ENCODE data around the gene IL5RA. TPM values are rescaled to one million over a fixed set of nuclear protein-coding genes. Genes with fewer than 3 reads are reported as not detected.

The IL5RA gene
- total RNA-seq (1 to 10 TPM in 2 of 5 donors, under 1 TPM in 3; 0.43 to 5.0 (median 0.73) TPM), total RNA-seq (0.16 to 4.4 (median 2.2) reads per million in 29 experiments)
- 6.5 TPM for total RNA-seq (2013)

GRCh38 chr3:3110299-3110630 is at the start of gene IL5RA:
IL5RA (minus strand) TSS chr3:3110374; CDS start chr3:3104984, 5,390 bp downstream.
- DNase-seq: peak in 16 of 35 experiments; percentile 10 to 72 (median 27)

GRCh38 chr3:3157484-3157883 is 47.3 kb upstream of the IL5RA start:
- no peak overlapping the region for H3K4me3 ChIP-seq (ENCODE audit: control insufficient read depth in 1 of 2, extremely low read depth in 1 of 2, low read length in 1 of 2)
- Mint-ChIP-seq H3K4me1 (peaks cover 61 to 66% (median 62%) of the 10 kb centered on the region in 3 donors), H3K9me3 (no peaks in the 10 kb centered on the region), H3K27me3 (no peaks in the 10 kb centered on the region), H3K27ac (peak overlapping the region; percentile 71 to 74), H3K4me3 (no peak overlapping the region), H3K36me3 (peaks cover 47% of the 10 kb centered on the region)
- 90% methylated on average over 2 of the region's 8 CpGs for WGBS (ENCODE audit: insufficient coverage)
- no peaks in the 10 kb centered on the region for H3K27me3 ChIP-seq (replicated peaks in 1 of 2; ENCODE audit: control insufficient read depth in 2 of 2, extremely low read depth in 1 of 2, insufficient read depth in 2 of 2, low read length in 1 of 2)
- H3K4me1 ChIP-seq (ENCODE audit: control insufficient read depth in 1 of 2, extremely low read depth in 1 of 2, insufficient read depth in 2 of 2, low read length in 2 of 2): peaks cover 0 to 6% of the 10 kb centered on the region in 2 experiments
- no peak overlapping the region for H3K27ac ChIP-seq (ENCODE audit: low read length)
- POLR2A ChIA-PET: no interaction called here
- no peak for ATAC-seq (replicated peaks in 1 of 4)
- no peak for DNase-seq
- peaks cover 5 to 90% of the 10 kb centered on the region in 2 donors for H3K36me3 ChIP-seq (ENCODE audit: control insufficient read depth in 2 of 2, extremely low read depth in 1 of 2, insufficient read depth in 1 of 2, low read length in 1 of 2)
- H3K9me3 ChIP-seq: no peaks in the 10 kb centered on the region
- CTCF ChIA-PET: no interaction called here

More at GRCh38 chr3:3110299-3110630, at the start of gene IL5RA:
- Histone ChIP-seq H3K4me1 (ENCODE audit: control insufficient read depth in 1 of 2, extremely low read depth in 1 of 2, insufficient read depth in 2 of 2, low read length in 2 of 2) (peaks cover 0 to 8% of the 10 kb centered on the region in 2 experiments), H3K9me3 (no peaks in the 10 kb centered on the region), H3K36me3 (ENCODE audit: control insufficient read depth in 2 of 2, extremely low read depth in 1 of 2, insufficient read depth in 1 of 2, low read length in 1 of 2) (no peaks in the 10 kb centered on the region), H3K27ac (ENCODE audit: low read length) (peak within 1 kb of the TSS; percentile 66), H3K4me3 (ENCODE audit: control insufficient read depth in 1 of 2, extremely low read depth in 1 of 2, low read length in 1 of 2) (peak within 1 kb of the TSS in 1 of 2 donors; percentile 19), H3K27me3 (replicated peaks in 1 of 2; ENCODE audit: control insufficient read depth in 2 of 2, extremely low read depth in 1 of 2, insufficient read depth in 2 of 2, low read length in 1 of 2) (peaks cover 0 to 6% of the 10 kb centered on the region in 2 experiments)
- Mint-ChIP-seq H3K36me3 (no peaks in the 10 kb centered on the region), H3K4me3 (peak within 1 kb of the TSS in 2 of 3 donors; percentile 45 to 58), H3K27ac (peak within 1 kb of the TSS; percentile 84 to 91), H3K4me1 (peaks cover 6 to 29% (median 17%) of the 10 kb centered on the region in 3 donors), H3K9me3 (no peaks in the 10 kb centered on the region), H3K27me3 (peaks cover 0 to 5% of the 10 kb centered on the region in 2 donors)
- ChIA-PET POLR2A (no interaction called here), CTCF (no interaction called here)
- WGBS (ENCODE audit: insufficient coverage): 47% methylated on average over 2 of the region's 4 CpGs
- ATAC-seq (replicated peaks in 1 of 4): peak; percentile 55 to 87 (median 69)

DNA sequence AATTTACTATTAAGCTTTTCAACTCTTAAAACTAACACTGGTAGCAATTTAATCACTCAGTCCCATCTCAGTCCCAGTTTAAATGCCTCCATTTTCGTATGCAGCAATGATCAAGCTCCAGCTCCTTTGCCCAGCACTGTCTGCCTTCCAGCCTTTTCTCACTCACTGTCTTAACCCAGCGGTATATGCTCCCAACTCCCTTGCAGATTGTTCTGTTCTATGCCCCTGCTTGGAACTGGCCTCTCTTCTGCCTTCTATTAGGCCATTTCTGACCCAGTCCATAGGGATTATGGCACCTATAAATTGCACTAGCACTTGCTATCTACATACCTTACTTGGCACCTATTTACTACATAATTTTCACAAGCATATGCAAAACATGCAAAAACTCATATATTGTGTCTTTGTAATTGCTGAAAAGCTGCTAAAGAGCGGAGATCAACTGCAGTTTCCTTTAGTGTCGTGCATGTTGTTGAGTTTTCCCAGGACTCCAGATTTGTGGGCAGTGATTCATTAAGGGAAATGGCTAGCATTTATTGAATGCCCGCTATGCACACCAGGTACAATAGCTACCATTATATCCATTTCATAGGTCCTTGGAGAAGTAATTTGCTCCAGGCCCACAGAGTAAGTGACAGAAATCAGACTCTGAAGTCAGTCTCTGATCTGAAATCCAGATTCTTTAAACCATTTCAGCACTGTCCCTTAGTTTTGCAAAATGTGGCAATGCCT is 44.9 kb upstream of the IL5RA start:
- H3K4me1 Mint-ChIP-seq: peaks cover 54 to 64% (median 63%) of the 10 kb centered on the region in 3 donors
- Histone ChIP-seq H3K27me3 (replicated peaks in 1 of 2; ENCODE audit: control insufficient read depth in 2 of 2, extremely low read depth in 1 of 2, insufficient read depth in 2 of 2, low read length in 1 of 2) (no peaks in the 10 kb centered on the region), H3K36me3 (ENCODE audit: control insufficient read depth in 2 of 2, extremely low read depth in 1 of 2, insufficient read depth in 1 of 2, low read length in 1 of 2) (peaks cover 0 to 94% of the 10 kb centered on the region in 2 donors), H3K4me1 (ENCODE audit: control insufficient read depth in 1 of 2, extremely low read depth in 1 of 2, insufficient read depth in 2 of 2, low read length in 2 of 2) (peaks cover 0 to 6% of the 10 kb centered on the region in 2 experiments), H3K9me3 (no peaks in the 10 kb centered on the region), H3K4me3 (ENCODE audit: control insufficient read depth in 1 of 2, extremely low read depth in 1 of 2, low read length in 1 of 2) (no peak overlapping the region), H3K27ac (ENCODE audit: low read length) (peak overlapping the region; percentile 4)
- ATAC-seq (replicated peaks in 1 of 4): no peak
- WGBS (ENCODE audit: insufficient coverage): 93% methylated on average over 2 of the region's 5 CpGs
- H3K9me3 Mint-ChIP-seq: no peaks in the 10 kb centered on the region
- POLR2A ChIA-PET: interaction anchor here in 1 of 2 donors (0.5 kb wide), 1 partner anchor 22 kb away, joined by 3 read pairs; no protein-coding TSS in a partner anchor
- H3K36me3 Mint-ChIP-seq: peaks cover 52% of the 10 kb centered on the region
- peak overlapping the region; percentile 50 to 67 for H3K27ac Mint-ChIP-seq
- no peak for DNase-seq
- CTCF ChIA-PET: interaction anchor here (0.8 to 2.1 kb wide), 3 partner anchors 11 to 16 kb away, joined by 3 to 8 read pairs (median 7); no protein-coding TSS in a partner anchor
- no peaks in the 10 kb centered on the region for H3K27me3 Mint-ChIP-seq
- H3K4me3 Mint-ChIP-seq: no peak overlapping the region

DNA sequence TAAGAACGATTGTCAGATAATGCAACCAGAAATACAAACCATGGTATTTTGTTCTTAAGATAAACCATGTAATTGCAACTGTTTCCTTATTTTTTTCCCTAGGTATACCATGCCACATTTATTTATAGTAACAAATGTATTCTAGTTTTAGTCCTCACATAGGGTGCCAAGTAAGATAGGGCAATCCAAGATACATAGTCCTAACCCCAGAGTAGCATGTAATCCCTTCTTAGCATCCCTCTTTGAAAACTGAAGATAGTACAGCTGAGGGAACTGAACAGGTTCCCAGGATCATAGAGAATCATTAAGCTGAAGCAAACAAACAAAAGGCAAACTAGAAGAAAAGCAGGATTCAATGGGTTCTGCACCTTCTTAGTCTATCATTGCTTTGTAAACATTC is 41.3 kb upstream of the IL5RA start:
- peaks cover 46% of the 10 kb centered on the region for H3K36me3 Mint-ChIP-seq
- POLR2A ChIA-PET: no interaction called here

GRCh38 chr3:3149560-3149959 is 39.4 kb upstream of the IL5RA start:
- H3K4me3 Mint-ChIP-seq: no peak overlapping the region
- H3K9me3 ChIP-seq: no peaks in the 10 kb centered on the region
- ATAC-seq (replicated peaks in 1 of 4) (no peak), DNase-seq (no peak)
- no peak overlapping the region for H3K4me3 ChIP-seq (ENCODE audit: control insufficient read depth in 1 of 2, extremely low read depth in 1 of 2, low read length in 1 of 2)
- H3K36me3 Mint-ChIP-seq: peaks cover 54% of the 10 kb centered on the region
- no peaks in the 10 kb centered on the region for H3K9me3 Mint-ChIP-seq
- H3K27ac Mint-ChIP-seq: peak overlapping the region; percentile 62 to 76
- ChIA-PET CTCF (no interaction called here), POLR2A (interaction anchor here in 1 of 2 donors (0.6 kb wide), 1 partner anchor 25 kb away, joined by 5 read pairs; no protein-coding TSS in a partner anchor)
- no peaks in the 10 kb centered on the region for H3K27me3 Mint-ChIP-seq
- peaks cover 21 to 42% (median 35%) of the 10 kb centered on the region in 3 donors for H3K4me1 Mint-ChIP-seq
- H3K27ac ChIP-seq (ENCODE audit: low read length): peak overlapping the region; percentile 35
- H3K27me3 ChIP-seq (replicated peaks in 1 of 2; ENCODE audit: control insufficient read depth in 2 of 2, extremely low read depth in 1 of 2, insufficient read depth in 2 of 2, low read length in 1 of 2): no peaks in the 10 kb centered on the region
- peaks cover 0 to 85% of the 10 kb centered on the region in 2 donors for H3K36me3 ChIP-seq (ENCODE audit: control insufficient read depth in 2 of 2, extremely low read depth in 1 of 2, insufficient read depth in 1 of 2, low read length in 1 of 2)
- H3K4me1 ChIP-seq (ENCODE audit: control insufficient read depth in 1 of 2, extremely low read depth in 1 of 2, insufficient read depth in 2 of 2, low read length in 2 of 2): peaks cover 0 to 2% of the 10 kb centered on the region in 2 experiments
- WGBS (ENCODE audit: insufficient coverage): no CpG with 5 or more reads among the region's 1 CpG

More for the DNA sequence above, 41.3 kb upstream of the IL5RA start:
- H3K4me1 Mint-ChIP-seq: peaks cover 29 to 47% (median 41%) of the 10 kb centered on the region in 3 donors
- H3K4me3 Mint-ChIP-seq: no peak overlapping the region
- H3K27me3 Mint-ChIP-seq: no peaks in the 10 kb centered on the region
- H3K4me3 ChIP-seq (ENCODE audit: control insufficient read depth in 1 of 2, extremely low read depth in 1 of 2, low read length in 1 of 2): no peak overlapping the region
- no peaks in the 10 kb centered on the region for H3K9me3 ChIP-seq
- WGBS (ENCODE audit: insufficient coverage): no CpG with 5 or more reads among the region's 1 CpG
- no peak for DNase-seq
- peaks cover 0 to 2% of the 10 kb centered on the region in 2 experiments for H3K4me1 ChIP-seq (ENCODE audit: control insufficient read depth in 1 of 2, extremely low read depth in 1 of 2, insufficient read depth in 2 of 2, low read length in 2 of 2)
- peak overlapping the region; percentile 60 for H3K27ac ChIP-seq (ENCODE audit: low read length)
- H3K36me3 ChIP-seq (ENCODE audit: control insufficient read depth in 2 of 2, extremely low read depth in 1 of 2, insufficient read depth in 1 of 2, low read length in 1 of 2): peaks cover 0 to 89% of the 10 kb centered on the region in 2 donors
- H3K27ac Mint-ChIP-seq: peak overlapping the region; percentile 15 to 64
- no peaks in the 10 kb centered on the region for H3K27me3 ChIP-seq (replicated peaks in 1 of 2; ENCODE audit: control insufficient read depth in 2 of 2, extremely low read depth in 1 of 2, insufficient read depth in 2 of 2, low read length in 1 of 2)
- no peak for ATAC-seq (replicated peaks in 1 of 4)
- H3K9me3 Mint-ChIP-seq: no peaks in the 10 kb centered on the region
- CTCF ChIA-PET: interaction anchor here in 1 of 2 donors (0.6 to 1.7 kb wide), 3 partner anchors 19 to 389 kb away, joined by 4 to 8 read pairs (median 5); no protein-coding TSS in a partner anchor

GRCh38 chr3:3145831-3146230 is 35.7 kb upstream of the IL5RA start:
- DNase-seq (no peak), ATAC-seq (replicated peaks in 1 of 4) (no peak)
- no peaks in the 10 kb centered on the region for H3K9me3 ChIP-seq
- H3K27me3 Mint-ChIP-seq: no peaks in the 10 kb centered on the region
- H3K4me3 ChIP-seq (ENCODE audit: control insufficient read depth in 1 of 2, extremely low read depth in 1 of 2, low read length in 1 of 2): no peak overlapping the region
- H3K36me3 ChIP-seq (ENCODE audit: control insufficient read depth in 2 of 2, extremely low read depth in 1 of 2, insufficient read depth in 1 of 2, low read length in 1 of 2): peaks cover 0 to 86% of the 10 kb centered on the region in 2 donors
- H3K4me3 Mint-ChIP-seq: no peak overlapping the region
- 92% methylated on average over 6 of the region's 8 CpGs for WGBS (ENCODE audit: insufficient coverage)
- no peak overlapping the region for H3K27ac ChIP-seq (ENCODE audit: low read length)
- H3K4me1 Mint-ChIP-seq: peaks cover 9 to 22% (median 17%) of the 10 kb centered on the region in 3 donors
- H3K36me3 Mint-ChIP-seq: peaks cover 47% of the 10 kb centered on the region
- H3K27me3 ChIP-seq (replicated peaks in 1 of 2; ENCODE audit: control insufficient read depth in 2 of 2, extremely low read depth in 1 of 2, insufficient read depth in 2 of 2, low read length in 1 of 2): no peaks in the 10 kb centered on the region
- ChIA-PET POLR2A (no interaction called here), CTCF (no interaction called here)
- H3K27ac Mint-ChIP-seq: peak overlapping the region; percentile 4 to 48
- peaks cover 0 to 2% of the 10 kb centered on the region in 2 experiments for H3K4me1 ChIP-seq (ENCODE audit: control insufficient read depth in 1 of 2, extremely low read depth in 1 of 2, insufficient read depth in 2 of 2, low read length in 2 of 2)
- H3K9me3 Mint-ChIP-seq: no peaks in the 10 kb centered on the region
